HCT116 (cell line): Measurements from ENCODE around the gene ZNF266. TPM values are rescaled to one million over a fixed set of nuclear protein-coding genes. Genes with fewer than 3 reads are reported as not detected.

Experiments used
- ATAC-seq: fragments of 200-7000 bp; cut with Tn5 transposase; 2 replicates; pipeline ENCODE4 v1.9.1; 2020; ENCODE audit warnings: mild to moderate bottlenecking, moderate library complexity
- BruUV-seq: library from RNA; stranded (reverse); fragments of 400-500 nt; replicated peaks from 2 replicates; lab custom pipeline; 2021; lab: Mats Ljungman, UMichigan
- CTCF ChIA-PET: fragments of 300-600 bp; sonication (Branson Sonifier 250); formaldehyde crosslinking; loops from one replicate; lab custom pipeline; 2021; ENCODE audit warnings: antibody characterized with exemption; lab: Charles Lee
- POLR2A ChIA-PET: fragments of 300-600, 350-600 bp; sonication (Branson Sonifier 250); formaldehyde crosslinking; loops from one replicate; lab custom pipeline; 2021; ENCODE audit warnings: antibody characterized with exemption; lab: Charles Lee
- RAD21 ChIA-PET, 2 experiments: fragments of 300-600 bp; sonication (Branson Sonifier 250); formaldehyde crosslinking; loops; one replicate each; lab custom pipeline; 2023; ENCODE audit warnings: low total read pairs in 2 of 2; ENCODE audit not compliant: uncharacterized antibody in 2 of 2, unreplicated experiment in 2 of 2, low non-redundant PET in 1 of 2; lab: Charles Lee
- DNase-seq: peaks from one replicate; pipeline ENCODE4 v3.0.0-alpha.2; 2010; ENCODE audit warnings: low read depth, low spot score
- H2AFZ ChIP-seq: fragments of 200-600 bp; shearing (Covaris generic), sonication (generic); 2 replicates; pipeline ENCODE4 v1.6.1; 2017; ENCODE audit warnings: low read depth, mixed run types, mixed read lengths, antibody characterized with exemption, low read length; ENCODE audit not compliant: poor library complexity, severe bottlenecking
- H3K27ac ChIP-seq: 2 replicates; pipeline ENCODE4 v1.5.1; 2012; ENCODE audit warnings: low read depth, low read length
- H3K27me3 ChIP-seq: fragments of 200-600 bp; sonication (generic); 2 replicates; pipeline ENCODE4 v1.6.1; 2016; ENCODE audit warnings: mixed run types, low read length, mixed read lengths; ENCODE audit not compliant: insufficient read depth
- H3K36me3 ChIP-seq, 2 experiments: fragments of 200-500 bp in 1 of 2; fragments of 200-600 bp in 1 of 2; sonication (Bioruptor generic) in 1 of 2; sonication (generic) in 1 of 2; 2 replicates each; pipeline versions ENCODE4 v1.5.1 to v1.6.1; 2014 to 2016; ENCODE audit warnings: low read length in 2 of 2, inconsistent platforms in 1 of 2, mixed read lengths in 1 of 2, mixed run types in 1 of 2; ENCODE audit not compliant: insufficient read depth in 2 of 2, control insufficient read depth in 1 of 2
- H3K4me1 ChIP-seq, 2 experiments: fragments of 200-600 bp in 1 of 2; sonication (generic) in 1 of 2; 2 replicates each; pipeline versions ENCODE4 v1.5.1 to v1.6.1; 2012 to 2017; ENCODE audit warnings: low read length in 2 of 2, inconsistent platforms in 1 of 2, mild to moderate bottlenecking in 1 of 2, mixed read lengths in 1 of 2, mixed run types in 1 of 2, moderate library complexity in 1 of 2; ENCODE audit not compliant: insufficient read depth in 2 of 2, control insufficient read depth in 1 of 2
- H3K4me2 ChIP-seq: fragments of 200-600 bp; sonication (generic); 2 replicates; pipeline ENCODE4 v1.6.1; 2017; ENCODE audit warnings: mixed run types, low read length, mixed read lengths
- H3K4me3 ChIP-seq, 2 experiments: fragments of 200-600 bp in 1 of 2; sonication (generic) in 1 of 2; replicated peaks in 1 of 2; 2 replicates each; pipeline ENCODE4 v1.5.1; 2011 to 2016; ENCODE audit warnings: low read length in 2 of 2, control low read depth in 1 of 2, low read depth in 1 of 2, mild to moderate bottlenecking in 1 of 2, mixed read lengths in 1 of 2, mixed run types in 1 of 2
- H3K79me2 ChIP-seq: fragments of 200-600 bp; sonication (generic); 2 replicates; pipeline ENCODE4 v1.6.1; 2017; ENCODE audit warnings: mild to moderate bottlenecking, mixed run types, low read length, moderate library complexity, mixed read lengths; ENCODE audit not compliant: insufficient read depth
- H3K9ac ChIP-seq: fragments of 200-600 bp; sonication (generic); 2 replicates; pipeline ENCODE4 v1.6.1; 2016; ENCODE audit warnings: low read length, mixed read lengths
- H3K9me2 ChIP-seq: fragments of 200-600 bp; sonication (generic), shearing (Covaris generic); 2 replicates; pipeline ENCODE4 v1.6.1; 2017; ENCODE audit warnings: mixed run types, mild to moderate bottlenecking, moderate library complexity; ENCODE audit not compliant: insufficient read depth
- H3K9me3 ChIP-seq, 2 experiments: fragments of 200-500 bp in 1 of 2; fragments of 200-600 bp in 1 of 2; sonication (Bioruptor generic) in 1 of 2; sonication (generic) in 1 of 2; 2 replicates each; pipeline ENCODE4 v1.6.1; 2014 to 2017; ENCODE audit warnings: low read length in 2 of 2, mixed read lengths in 2 of 2, inconsistent platforms in 1 of 2, low read depth in 1 of 2, mild to moderate bottlenecking in 1 of 2, mixed run types in 1 of 2, moderate library complexity in 1 of 2; ENCODE audit not compliant: control insufficient read depth in 1 of 2, insufficient read depth in 1 of 2
- H4K20me1 ChIP-seq: fragments of 200-600 bp; sonication (generic), shearing (Covaris generic); 2 replicates; pipeline ENCODE4 v1.6.1; 2017; ENCODE audit warnings: mixed run types, mild to moderate bottlenecking, moderate library complexity; ENCODE audit not compliant: insufficient read depth
- CBX3 ChIP-seq: IDR thresholded peaks from 2 replicates; pipeline ENCODE4 v1.6.1; 2012; ENCODE audit warnings: low read depth
- EGR1 ChIP-seq: IDR thresholded peaks from 2 replicates; pipeline ENCODE4 v1.6.1; 2012; ENCODE audit warnings: low read depth
- ELF1 ChIP-seq: IDR thresholded peaks from 2 replicates; pipeline ENCODE4 v1.6.1; 2012; ENCODE audit warnings: low read depth, borderline replicate concordance
- EZH2 ChIP-seq: fragments of 200-600 bp; sonication (generic); IDR thresholded peaks from 2 replicates; pipeline ENCODE4 v1.6.1; 2017; ENCODE audit warnings: antibody characterized with exemption, mixed run types
- POLR2AphosphoS5 ChIP-seq: IDR thresholded peaks from 2 replicates; pipeline ENCODE4 v1.6.1; 2011; ENCODE audit warnings: mild to moderate bottlenecking, low read depth, low read length, moderate library complexity
- RAD21 ChIP-seq: IDR thresholded peaks from 2 replicates; pipeline ENCODE4 v1.6.1; 2012; ENCODE audit warnings: low read depth, mild to moderate bottlenecking
- ZNF274 ChIP-seq: fragments of 200-500 bp; sonication (Bioruptor generic); IDR thresholded peaks from 2 replicates; pipeline ENCODE4 v1.6.1; 2014; ENCODE audit warnings: mild to moderate bottlenecking, low read depth, low read length, inconsistent platforms
- intact Hi-C: fragments of 100-400 bp; cut with micrococcal nuclease; formaldehyde crosslinking; loops from 2 replicates; pipeline ENCODE4 v1.10.0; 2022
- total RNA-seq: library from RNA; stranded (reverse); gene quantifications from one replicate; pipeline ENCODE4 v1.2.1, GENCODE V29; 2021; ENCODE audit not compliant: unreplicated experiment
- TF ChIP-seq, protein P1 (sequence below), 3 experiments: fragments of 200-600 bp in 1 of 3; sonication (generic) in 1 of 3; IDR thresholded peaks in 2 of 3; conservative IDR thresholded peaks in 1 of 3; 2 replicates each; pipeline ENCODE4 v1.5.1; 2012 to 2017; ENCODE audit warnings: low read depth in 2 of 3, low read length in 2 of 3, antibody characterized with exemption in 1 of 3, borderline replicate concordance in 1 of 3, control low read depth in 1 of 3, mild to moderate bottlenecking in 1 of 3, mixed read lengths in 1 of 3, mixed run types in 1 of 3, moderate library complexity in 1 of 3; ENCODE audit not compliant: insufficient read depth in 1 of 3

The ZNF266 gene
- total RNA-seq, 1 experiment from 2014 or later: 9.4 TPM

DNA sequence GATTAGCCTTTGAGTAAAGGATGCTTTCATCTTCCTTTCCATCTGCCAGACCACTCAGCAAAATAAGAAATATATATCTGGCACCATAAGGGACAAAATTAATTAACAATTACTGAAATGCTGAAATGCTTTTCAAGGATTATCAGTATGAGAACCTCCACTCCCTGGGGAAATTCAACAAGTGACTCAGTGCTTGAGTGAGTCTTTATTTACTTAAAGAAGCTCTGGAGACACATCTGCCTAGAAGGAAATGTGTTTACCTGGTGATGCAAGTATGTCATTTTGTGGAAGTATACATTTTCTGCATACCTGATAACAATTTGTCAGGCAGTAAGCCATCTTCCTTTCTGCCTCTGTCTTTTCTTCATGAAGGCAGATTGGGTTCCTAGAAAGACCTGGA, 39.6 kb upstream of the ZNF266 start:
- Histone ChIP-seq H2AFZ (no peak overlapping the region), H3K36me3 (no peaks in the 10 kb centered on the region), H3K27ac (no peak overlapping the region), H3K4me3 (no peak overlapping the region), H3K9ac (no peak overlapping the region), H3K79me2 (no peaks in the 10 kb centered on the region), H3K4me1 (no peaks in the 10 kb centered on the region), H4K20me1 (no peaks in the 10 kb centered on the region), H3K9me2 (no peaks in the 10 kb centered on the region), H3K27me3 (no peaks in the 10 kb centered on the region), H3K4me2 (no peak overlapping the region), H3K9me3 (peaks cover 2 to 3% of the 10 kb centered on the region in 2 experiments; a peak in 2 of 4 replicates)
- TF ChIP-seq EZH2 (no peak), CBX3 (no peak), RAD21 (no peak)
- ChIA-PET POLR2A (no interaction called here), RAD21 (no interaction called here), CTCF (no interaction called here)
- no TSS peak for BruUV-seq
- no peak for DNase-seq
- ATAC-seq: no peak
- intact Hi-C loops: no loop called here

DNA sequence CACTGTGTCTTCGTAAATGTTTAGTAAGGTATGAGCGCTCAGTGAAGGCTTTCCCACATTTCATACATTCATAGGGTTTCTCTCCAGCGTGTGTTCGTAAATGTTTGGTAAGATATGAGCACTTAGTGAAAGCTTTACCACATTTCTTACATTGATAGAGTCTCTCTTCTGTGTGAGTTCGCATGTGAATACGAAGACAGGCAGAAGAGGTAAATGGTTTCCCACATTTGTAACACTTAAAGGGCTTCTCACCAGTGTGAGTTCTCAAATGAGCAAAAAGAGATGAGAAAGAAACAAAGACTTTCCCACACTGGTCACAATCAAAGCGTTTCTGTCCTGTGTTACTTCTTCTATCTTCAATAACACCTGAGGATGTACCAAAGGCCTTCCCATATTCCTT, 31.8 kb upstream of the ZNF266 start:
- BruUV-seq: no TSS peak
- no peaks in the 10 kb centered on the region for H3K9me2 ChIP-seq
- no peak overlapping the region for H2AFZ ChIP-seq
- TF ChIP-seq ELF1 (no peak), POLR2AphosphoS5 (no peak), ZNF274 (peak; percentile 64), EGR1 (no peak)
- TF ChIP-seq, protein P1, sequence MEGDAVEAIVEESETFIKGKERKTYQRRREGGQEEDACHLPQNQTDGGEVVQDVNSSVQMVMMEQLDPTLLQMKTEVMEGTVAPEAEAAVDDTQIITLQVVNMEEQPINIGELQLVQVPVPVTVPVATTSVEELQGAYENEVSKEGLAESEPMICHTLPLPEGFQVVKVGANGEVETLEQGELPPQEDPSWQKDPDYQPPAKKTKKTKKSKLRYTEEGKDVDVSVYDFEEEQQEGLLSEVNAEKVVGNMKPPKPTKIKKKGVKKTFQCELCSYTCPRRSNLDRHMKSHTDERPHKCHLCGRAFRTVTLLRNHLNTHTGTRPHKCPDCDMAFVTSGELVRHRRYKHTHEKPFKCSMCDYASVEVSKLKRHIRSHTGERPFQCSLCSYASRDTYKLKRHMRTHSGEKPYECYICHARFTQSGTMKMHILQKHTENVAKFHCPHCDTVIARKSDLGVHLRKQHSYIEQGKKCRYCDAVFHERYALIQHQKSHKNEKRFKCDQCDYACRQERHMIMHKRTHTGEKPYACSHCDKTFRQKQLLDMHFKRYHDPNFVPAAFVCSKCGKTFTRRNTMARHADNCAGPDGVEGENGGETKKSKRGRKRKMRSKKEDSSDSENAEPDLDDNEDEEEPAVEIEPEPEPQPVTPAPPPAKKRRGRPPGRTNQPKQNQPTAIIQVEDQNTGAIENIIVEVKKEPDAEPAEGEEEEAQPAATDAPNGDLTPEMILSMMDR (IDR thresholded peaks at IDR 0.05 in 2 of 3, conservative IDR thresholded peaks at IDR 0.05 in 1 of 3; ENCODE audit: borderline replicate concordance in 1 of 3, insufficient read depth in 1 of 3, low read depth in 2 of 3, low read length in 2 of 3): no peak
- H4K20me1 ChIP-seq: no peaks in the 10 kb centered on the region
- no peak overlapping the region for H3K4me2 ChIP-seq
- no peaks in the 10 kb centered on the region for H3K79me2 ChIP-seq
- no peak for DNase-seq
- ATAC-seq: no peak
- ChIA-PET RAD21 (no interaction called here), CTCF (no interaction called here), POLR2A (no interaction called here)
- no peaks in the 10 kb centered on the region for H3K4me1 ChIP-seq
- intact Hi-C loops: no loop called here
- peaks cover 16 to 20% of the 10 kb centered on the region in 2 experiments; a peak in 2 of 4 replicates for H3K9me3 ChIP-seq
- no peaks in the 10 kb centered on the region for H3K36me3 ChIP-seq
- H3K4me3 ChIP-seq: no peak overlapping the region
- no peak overlapping the region for H3K9ac ChIP-seq
- H3K27me3 ChIP-seq: no peaks in the 10 kb centered on the region
- H3K27ac ChIP-seq: no peak overlapping the region
